ENCODE measurements around the gene ARHGAP10.

GRCh38 chr4:148112231-148112982 lies 380.5 kb downstream of the ARHGAP10 start:
- no peak for TF ChIP-seq CTCF (conservative IDR thresholded peaks at IDR 0.05 in 1 of 2, IDR thresholded peaks at IDR 0.05 in 1 of 2; ENCODE audit: extremely low read depth in 1 of 2, insufficient read depth in 1 of 2, low read depth in 1 of 2, low read length in 2 of 2)
- no peak for TF ChIP-seq EZH2 (IDR thresholded peaks at IDR 0.05; ENCODE audit: borderline replicate concordance, low read length)
